Activated T-cell treated with anti-CD3 and anti-CD28 coated beads for 4 hours (primary cell): ENCODE results near the gene CRIM1.

Experiments
- DNase-seq: peaks from one replicate; pipeline ENCODE4 v3.0.0-alpha.2; 2020

Gene CRIM1

DNA sequence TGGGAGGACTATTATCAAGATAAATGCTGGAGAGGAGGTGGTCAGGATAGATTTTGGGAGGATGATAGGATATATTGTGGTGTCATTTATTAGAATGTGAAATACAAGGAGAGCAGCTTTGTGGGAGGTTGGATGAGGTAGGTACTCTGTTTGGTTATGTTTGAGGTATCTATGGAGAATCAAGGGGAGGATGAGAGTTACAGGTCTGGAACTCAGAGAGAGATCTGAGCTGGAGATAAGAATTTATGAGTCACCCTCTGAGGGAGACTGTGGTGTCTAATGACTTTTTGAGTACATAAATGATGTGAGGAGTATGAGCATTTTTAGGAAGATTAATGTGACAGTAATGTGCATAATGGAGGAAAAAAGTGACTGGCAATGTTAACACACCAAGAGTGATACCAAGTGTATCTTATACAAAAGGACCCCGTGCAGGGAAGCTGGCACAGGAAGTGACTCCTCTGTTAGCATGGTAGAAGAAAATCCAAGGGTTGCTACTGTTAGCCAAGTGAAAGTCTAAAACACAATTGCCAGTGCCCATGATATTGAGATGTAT lies 48.2 kb downstream of the CRIM1 start:
- no peak for DNase-seq

DNA sequence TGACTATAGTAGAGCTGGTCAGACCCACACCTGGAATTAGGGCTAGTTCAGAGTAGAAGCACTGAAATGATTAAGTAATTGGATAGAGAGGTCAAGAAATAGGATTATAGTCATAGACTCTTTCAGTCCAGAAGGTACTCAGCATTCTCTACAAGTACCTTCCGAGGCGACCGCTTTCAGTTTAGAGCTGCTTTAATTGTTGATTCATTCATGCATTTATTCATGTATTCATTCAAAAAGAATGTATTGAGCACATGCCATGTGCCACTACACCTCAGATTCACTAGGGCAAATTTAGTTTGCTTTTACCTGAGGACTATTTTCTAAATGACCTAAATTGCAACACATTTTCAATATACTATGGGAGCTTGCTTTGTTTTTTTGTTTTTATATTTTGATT lies 48.7 kb downstream of the CRIM1 start:
- DNase-seq = no peak

DNA sequence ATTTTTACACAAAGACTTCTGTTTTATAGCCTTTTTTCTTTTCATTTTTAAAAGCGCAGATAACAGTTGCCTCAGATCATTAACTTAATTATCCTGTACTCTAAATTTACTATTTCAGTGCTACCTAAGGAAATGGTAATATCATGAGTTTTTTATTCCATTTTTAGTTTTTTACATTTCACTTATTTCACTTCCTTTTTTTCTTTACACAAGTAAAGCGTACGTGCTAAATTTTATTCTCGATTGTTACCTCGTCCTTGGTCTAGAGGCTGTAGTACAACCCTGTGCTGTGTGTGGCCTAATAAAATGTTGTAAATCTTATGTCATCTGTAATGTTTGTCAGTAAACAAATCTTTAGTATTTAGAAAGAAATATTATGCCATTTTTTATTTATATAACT lies 49.2 kb downstream of the CRIM1 start:
- no peak for DNase-seq

DNA sequence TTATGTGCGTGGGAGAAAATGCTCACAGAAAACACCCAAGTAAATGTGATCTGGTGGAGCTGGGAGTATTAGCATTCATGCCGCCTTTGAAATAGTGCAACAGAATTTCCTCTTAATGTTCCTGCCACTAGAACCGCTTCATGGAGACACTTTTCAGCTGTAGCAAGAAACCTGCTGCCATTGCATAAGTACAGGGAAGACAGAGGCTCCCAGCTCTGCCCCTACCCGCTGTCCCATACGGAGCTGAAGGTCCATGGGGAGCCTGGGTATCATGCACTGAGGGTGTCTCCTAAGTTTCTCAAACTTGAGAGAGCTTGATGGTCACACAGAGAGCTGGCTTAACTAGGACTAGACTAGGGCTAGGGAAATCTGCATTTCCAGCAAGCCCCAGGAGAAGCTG lies 49.6 kb downstream of the CRIM1 start:
- no peak for DNase-seq

DNA sequence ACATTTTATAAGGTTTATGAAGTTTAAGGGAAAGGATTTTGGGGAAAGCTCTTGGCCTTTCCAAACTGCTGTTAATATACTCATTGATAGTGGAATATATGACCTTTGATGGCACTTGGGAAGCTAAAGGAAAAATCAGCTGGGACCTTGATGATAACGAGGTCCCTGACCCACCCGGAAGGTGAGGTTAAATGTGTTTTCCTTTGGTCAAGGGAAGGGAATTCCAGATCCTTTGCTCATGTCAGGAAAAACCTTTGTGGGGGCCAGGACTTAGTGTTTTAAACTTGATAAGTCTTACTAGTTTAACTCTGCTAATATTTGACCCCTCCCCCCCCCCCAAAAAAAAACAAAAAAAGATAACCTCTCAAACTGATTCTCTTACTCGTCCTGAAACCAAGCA lies 50.7 kb downstream of the CRIM1 start:
- no peak for DNase-seq

DNA sequence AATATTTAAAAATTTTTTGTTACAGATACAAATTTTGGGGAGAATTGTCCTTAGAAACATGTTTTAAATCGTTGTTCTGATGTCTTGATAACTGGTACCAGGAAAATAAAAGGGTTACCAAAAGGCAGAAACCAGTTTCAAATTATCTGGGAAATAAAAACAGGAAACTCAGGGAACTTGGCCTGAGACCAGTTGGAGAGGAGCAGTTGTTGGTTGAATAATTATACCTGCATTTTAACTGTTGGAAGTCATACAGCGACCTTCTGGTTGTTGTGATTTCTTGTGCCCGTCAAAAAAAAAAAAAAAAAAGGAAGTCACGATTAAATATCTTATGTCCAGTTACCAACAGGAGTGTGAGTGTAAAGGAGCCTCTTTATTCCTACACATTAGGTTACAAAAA lies 51.8 kb downstream of the CRIM1 start:
- DNase-seq = no peak

DNA sequence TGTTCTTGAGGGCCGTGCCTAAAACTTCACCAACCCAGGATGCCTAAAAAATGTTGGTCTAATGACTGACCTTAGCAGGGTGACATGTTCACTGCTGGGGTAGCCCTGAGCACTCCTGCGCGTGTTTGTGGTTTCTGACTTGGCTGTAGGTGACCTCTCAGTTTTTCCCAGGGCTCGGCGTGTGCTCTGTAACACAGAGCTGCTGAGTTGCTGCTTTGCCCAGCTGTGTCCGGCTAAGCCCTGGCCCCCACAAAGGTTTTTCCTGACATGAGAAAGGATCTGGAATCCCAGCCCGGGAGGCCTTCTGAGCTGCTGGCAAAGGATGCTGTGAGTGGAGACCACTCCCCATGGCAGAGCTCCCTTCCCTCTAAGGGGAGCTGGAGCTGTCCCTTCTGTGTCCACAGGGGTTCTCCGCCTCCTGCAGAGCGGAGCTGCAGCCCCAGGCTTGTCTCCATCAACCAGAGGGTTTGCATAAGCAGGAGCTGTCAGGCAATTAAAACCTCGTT lies 52.7 kb downstream of the CRIM1 start:
- DNase-seq = no peak

DNA sequence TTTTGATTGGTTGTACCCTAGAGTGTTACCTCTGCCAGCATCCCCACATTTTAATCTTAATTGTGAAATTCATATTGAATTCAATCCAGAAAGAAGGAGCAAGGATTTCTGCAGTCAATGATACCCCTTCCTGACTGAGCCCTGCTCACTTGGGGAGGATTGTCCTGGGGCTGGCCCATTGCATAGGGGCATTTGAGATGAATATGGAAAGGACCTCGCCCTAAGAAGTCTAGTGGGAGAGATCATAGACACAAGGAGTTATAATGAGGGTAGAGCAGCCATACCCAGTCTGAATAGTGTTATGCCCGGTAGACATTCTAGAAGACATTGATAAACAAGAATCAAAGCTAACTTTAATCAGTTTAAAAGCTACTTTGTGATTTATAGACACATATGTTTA lies 53.8 kb downstream of the CRIM1 start:
- DNase-seq = no peak

DNA sequence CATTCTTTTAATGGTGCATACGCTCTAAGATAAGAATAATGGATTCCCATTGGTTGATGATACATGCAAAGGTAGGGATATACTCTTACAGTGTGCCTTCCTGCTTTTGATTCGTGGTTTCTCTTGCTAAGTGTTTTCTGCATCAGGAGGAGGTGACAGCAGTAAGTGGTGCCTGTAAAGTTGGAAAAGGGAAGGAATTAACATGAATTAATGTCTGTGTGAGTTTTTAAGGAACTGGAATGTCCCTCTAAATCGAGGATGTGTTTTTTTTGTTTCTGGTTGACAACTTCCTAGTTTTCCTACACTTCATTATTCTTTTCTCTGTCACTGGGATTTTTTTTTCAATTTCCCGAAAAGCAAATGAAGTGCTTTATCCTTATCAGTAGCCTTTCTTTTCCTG lies 54.4 kb downstream of the CRIM1 start:
- DNase-seq = no peak

DNA sequence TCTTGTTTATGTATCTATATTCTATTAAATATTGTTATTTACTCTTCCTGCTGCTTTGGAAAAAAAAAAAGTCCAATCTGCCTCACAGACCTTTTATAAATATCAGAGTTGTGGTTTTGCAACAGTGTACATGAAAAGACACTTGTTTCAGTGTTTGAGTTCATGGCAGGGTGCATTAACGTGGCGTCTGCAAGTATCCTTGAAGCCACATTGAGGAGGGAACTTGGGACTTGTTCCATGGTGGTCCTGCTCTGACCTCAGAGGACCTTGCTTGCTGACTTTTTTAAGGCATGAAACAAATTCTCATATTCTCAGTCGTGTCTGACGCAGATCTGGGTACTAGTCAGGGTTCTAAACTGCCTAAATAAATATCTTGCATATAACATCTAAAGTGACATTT lies 55.1 kb downstream of the CRIM1 start:
- no peak for DNase-seq

DNA sequence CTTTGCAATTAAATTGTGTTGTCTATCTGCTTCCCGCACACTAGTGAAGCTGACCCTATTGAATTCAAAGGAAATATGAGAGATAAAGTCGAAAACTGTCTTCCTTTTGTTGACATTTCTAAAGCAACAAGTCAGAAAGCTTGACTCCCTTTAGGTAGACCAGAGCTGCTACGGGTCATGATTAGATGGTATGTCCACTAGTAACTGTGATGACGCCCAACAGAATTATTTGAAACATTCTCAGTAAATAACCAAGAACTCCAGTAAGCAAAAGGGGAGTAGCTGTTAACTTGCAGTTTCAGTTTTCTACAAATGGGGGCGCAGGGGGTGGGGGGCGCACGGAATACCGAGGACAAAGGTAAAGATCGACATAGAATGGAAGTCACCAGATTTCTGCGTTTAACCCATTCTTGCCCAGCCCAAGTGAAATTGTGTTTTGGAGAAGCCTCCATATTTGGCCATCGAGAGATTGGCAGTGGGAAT lies 56.4 kb downstream of the CRIM1 start:
- no peak for DNase-seq

DNA sequence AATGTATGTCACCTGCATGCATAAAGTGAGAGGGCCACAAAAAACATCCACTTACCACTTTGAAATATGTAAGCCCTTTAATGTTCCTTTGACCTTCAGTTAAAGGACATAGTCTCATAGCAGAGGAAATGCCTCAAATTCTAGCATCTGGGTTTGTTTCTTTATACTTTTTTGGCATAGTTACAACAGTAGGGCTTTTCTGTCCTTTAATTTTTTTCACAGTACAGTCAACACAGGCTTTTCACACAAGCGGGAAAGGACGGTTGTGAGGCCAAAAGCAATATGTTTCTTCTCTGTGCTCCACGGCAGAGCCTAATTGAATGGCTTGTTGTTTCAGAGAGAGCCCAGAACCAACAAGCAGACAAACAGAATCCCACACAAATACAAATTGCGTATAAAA lies 57.6 kb downstream of the CRIM1 start:
- DNase-seq = no peak

DNA sequence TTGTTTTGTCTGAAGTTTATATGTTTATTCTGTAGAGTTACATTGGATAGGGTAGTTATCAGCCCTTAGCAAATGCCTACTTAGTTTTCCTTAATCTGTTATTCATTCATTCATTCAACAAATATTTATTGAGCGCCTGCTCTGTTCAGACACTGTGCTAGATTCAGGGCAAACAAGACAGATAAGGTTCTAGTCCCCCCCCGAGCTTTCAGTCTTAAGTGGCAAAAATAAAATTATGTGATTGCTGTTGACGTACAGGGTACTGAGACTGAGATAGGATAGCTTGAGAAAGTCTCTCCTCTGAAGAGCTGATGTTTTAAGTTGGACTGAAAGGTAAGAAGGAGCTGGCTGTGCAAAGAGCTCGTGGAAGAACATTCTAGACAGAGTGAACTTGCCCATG lies 58.7 kb downstream of the CRIM1 start:
- DNase-seq = no peak

DNA sequence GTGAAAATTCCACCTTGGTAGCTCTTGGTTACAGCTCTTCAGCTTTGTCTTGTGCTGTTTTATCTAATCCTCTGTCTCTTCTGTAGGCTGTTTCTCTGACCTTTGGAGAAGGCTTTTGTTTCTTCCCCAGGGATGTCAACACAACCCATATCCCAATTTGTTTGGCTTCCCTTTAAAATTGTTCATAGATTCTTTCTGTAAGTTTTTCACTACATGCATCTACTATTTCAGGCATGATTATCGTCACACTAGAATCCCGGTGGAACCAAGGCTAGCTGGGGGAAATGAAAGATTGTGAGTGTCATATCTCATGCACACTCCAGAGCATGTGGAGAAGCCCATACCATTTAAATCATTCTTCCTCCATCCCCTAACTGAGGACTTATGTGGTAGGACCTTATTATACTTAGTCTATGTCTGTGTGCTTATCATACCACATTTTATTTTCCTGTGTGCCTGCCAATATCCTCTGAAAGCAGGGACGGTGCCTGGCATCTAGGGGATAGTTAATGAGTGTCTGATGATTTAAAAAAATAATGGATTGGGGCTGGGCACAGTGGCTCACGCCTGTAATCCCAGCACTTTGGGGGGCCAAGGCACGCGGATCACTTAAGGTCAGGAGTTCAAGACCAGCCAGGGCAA lies 59.9 kb downstream of the CRIM1 start:
- DNase-seq = no peak

DNA sequence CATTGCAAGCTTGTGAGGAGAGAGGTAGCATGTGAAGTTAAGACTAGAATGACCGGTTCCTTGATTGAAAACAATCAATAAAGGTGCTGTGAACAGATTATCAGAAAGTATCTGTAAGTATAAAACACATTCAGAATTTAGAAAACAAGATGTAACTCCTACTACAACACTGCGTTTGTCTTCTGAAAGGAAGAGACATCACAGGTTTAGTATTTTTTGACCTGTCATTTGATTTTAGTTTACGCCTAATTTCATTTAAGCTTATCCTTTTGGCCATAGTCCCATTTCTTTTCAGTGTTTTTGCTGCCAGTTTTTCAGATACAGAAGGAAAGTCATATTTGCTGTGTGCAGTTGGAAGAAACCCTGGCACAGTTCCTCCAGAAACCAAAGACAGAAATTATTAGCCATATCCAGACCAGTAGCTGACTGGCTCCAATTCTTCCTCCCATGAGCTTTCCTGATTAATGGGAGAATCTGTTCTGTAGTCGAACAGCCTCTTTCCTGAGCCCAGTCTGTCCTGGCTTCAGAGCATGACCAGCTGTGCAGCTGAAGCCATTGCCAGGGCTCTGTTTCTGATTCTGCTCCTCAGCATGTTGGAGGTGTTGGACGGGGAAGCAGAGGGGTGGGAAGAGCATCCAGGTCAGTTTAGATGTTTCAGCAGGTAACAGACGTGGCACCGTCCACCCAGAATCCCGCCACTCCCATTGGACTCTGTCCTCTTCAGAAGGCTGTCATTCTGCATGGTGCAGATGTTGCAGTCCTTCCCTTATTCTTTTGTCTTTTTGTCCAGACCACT lies 61.0 kb downstream of the CRIM1 start:
- DNase-seq = no peak

DNA sequence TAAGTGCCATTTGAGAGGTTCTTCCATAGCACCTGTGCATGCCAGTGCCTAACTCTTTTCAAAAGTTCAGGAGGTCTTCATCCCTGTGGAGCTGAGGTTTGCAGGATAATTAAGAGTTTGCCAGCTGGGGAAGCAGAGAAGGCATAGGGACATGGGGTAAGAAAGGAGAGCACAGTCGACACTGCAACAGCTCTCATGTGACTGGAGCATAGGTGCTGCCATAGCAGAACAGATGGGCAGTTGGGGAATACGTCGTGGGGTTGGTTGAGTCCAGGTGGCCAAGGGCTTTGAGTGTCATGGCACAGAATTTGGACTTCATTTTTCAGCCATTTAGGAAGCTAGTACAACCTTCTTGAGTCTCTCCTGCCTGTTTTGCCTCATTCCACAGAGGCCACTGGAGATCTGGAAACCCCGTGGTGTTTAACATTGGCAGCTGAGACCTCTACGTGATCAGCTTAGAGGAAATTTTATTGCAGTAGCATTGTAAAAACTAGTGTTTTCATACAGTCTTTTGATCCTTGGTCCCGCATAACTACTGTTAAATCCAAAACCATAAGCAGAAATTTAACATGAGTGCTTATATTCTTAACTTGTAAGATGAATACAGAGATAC lies 65.1 kb downstream of the CRIM1 start:
- no peak for DNase-seq

DNA sequence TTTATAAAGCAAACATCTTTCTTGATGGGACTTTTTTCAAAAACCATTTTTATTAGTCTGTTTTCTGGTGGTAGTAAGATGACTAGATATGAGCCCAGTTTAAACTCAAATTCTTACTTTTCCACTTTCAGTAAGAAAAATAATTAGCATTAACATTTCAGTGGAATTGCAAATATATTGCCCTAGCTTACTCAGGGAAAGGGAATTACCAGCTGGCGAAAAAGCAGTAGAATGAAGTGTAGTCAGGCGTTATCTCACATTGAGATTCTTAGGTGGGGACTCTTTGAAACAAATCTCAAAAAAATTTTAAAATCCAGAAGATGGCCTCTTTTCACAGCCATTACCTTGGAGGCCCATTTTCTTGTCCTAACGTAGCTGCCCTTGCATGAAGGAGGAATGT lies 65.8 kb downstream of the CRIM1 start:
- DNase-seq = no peak

DNA sequence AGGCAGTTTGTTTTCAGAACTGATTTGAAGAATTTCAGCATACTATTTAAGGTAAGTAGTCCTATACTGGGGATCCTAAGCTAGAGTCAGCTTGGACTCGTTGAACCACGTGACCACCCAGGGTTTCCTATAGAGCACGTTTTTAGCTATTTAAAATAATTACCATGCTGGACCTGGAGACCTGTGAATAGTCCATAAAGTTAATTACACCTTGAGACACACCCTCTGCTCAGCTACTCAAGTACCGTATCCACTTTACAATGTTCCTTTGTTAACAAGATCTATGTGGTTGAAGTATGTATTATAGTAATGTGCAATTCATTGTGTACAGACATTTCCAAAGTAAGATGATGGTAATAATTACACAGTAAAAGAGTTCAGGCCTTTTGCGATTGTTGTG lies 67.6 kb downstream of the CRIM1 start:
- DNase-seq = no peak

DNA sequence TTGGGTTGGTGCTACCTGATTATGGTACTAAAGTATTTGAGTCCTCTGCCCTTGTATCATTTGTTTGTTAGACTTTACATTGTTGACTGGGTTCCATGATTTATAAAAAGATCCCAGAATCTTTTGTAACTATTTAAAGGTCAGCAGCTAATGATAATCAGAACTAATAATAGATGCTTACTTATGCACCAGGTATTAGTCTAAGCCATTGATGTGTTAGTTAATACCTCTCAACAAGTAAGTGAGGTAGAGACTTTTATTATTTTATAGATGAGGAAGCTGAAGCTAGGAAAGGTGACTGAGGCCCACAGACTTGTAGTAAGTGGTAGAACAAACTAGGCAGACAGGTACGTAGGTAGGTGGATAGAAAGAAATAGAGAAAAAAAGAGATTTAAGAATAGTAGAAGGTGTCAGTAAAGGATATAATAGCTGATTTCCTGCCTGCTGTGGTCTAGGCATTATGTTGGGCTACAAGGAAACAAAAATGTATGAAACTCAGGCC lies 68.1 kb downstream of the CRIM1 start:
- no peak for DNase-seq

DNA sequence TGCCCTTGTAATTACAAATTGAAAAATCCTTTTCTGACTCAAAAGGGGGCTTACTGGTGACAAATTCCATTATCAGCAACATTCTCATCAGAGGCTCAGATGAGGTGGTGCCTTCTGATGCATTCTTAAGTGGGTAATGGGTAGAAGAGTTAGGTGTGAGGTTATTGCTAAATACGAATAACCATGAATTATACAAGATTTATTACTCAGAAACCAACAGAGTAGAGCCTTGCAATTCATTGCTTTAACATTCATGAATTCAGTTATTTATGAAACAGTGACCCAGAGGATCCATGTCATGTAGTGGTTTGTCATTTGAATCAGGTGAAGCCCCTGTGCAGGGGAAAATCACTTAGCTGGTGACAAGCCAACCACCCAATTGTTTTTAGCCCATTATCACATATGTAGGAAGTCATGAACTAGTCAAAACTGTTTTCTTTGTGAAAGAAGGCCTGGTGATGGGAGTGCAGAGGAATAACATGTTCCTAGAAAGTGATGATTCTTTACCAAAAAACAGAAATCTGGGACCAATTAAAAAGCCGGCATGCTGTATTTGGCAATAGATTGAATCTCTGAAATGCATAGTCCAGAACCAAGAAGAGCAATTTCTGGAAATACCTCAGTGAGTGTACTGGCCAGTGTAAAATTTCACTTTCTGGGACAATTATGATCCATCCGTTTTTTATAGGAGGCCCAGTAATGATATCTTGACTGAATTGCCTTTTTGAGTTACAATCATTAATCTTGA lies 70.2 kb downstream of the CRIM1 start:
- no peak for DNase-seq

DNA sequence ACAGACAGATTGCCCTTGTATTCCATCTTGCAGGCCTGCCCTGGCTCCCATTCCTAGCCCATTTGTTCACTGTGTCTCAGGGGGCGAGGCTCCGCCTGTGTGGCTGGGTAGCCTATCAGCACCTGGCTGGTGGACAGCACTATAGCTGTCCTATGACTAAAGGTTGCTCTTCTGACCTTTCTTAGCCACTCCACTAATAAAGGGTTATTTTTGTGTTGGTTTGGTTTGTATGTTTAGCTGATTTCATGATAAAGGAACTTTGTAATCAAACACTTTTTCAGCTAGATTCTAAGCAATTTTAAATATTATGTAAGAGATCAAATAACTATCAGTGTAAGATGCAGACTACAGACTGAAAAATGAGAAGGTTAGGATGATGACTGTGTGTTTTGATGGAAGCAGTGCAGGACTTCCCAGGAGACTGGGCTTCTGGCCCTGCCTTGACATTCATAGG lies 72.2 kb downstream of the CRIM1 start:
- no peak for DNase-seq

DNA sequence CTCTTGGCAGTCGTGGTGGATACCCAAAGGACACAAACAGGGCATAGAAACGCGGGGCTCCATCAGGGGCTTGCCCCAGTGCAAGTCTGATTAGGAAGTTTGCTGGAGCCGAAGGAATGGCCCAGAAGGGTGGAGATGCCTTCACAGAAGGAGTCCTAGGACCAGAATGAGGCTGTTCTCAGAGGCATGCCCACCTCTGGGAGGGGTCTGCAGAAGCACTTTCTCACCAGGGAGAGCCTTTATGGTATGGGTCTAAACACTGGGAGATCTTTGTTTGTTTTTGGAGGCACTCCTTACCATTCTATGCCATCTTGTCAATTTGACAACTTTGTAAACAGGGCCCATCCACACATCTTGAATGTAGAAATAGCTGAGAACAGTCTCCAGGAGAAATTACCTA lies 75.0 kb downstream of the CRIM1 start:
- no peak for DNase-seq

DNA sequence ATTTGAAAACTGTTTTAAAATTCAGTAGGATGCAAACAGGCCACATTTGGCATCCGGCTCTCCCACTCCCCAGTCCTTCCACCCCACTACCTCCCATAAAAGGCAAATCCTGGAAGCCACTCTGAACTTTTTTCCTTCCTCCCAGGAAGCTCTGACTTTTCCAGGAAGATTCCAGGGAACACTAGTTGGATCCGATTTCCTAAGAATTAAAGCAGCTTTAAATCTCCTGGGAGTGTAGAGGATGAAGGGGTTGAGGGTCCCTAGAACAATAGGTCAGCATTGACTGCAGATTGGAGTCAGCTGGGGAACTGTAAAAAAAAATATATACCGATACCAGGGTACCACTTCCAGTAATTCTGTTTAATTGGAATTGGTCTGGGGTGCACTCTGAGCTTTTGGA lies 76.9 kb downstream of the CRIM1 start:
- no peak for DNase-seq
